Panc1 (cell line): ENCODE results near the gene RAPGEF3. TPM values are rescaled to one million over a fixed set of nuclear protein-coding genes. Genes with fewer than 3 reads are reported as not detected.

ENCODE experiments used
- ATAC-seq: fragments of 200-7000 bp; cut with Tn5 transposase; 2 replicates; pipeline ENCODE4 v1.9.1; 2020; ENCODE audit warnings: mild to moderate bottlenecking, moderate library complexity
- BruUV-seq: library from RNA; stranded (reverse); fragments of 400-500 nt; replicated peaks from 2 replicates; lab custom pipeline; 2021; lab: Mats Ljungman, UMichigan
- CTCF ChIA-PET: fragments of 300-600 bp; sonication (Branson Sonifier 250); formaldehyde crosslinking; loops from one replicate; lab custom pipeline; 2022; ENCODE audit warnings: antibody characterized with exemption; lab: Charles Lee
- POLR2A ChIA-PET: fragments of 300-600 bp; sonication (Branson Sonifier 250); formaldehyde crosslinking; loops from one replicate; lab custom pipeline; 2022; ENCODE audit warnings: antibody characterized with exemption; lab: Charles Lee
- DNase-seq: peaks from one replicate; pipeline ENCODE4 v3.0.0-alpha.2; 2010; ENCODE audit warnings: low read depth, low spot score
- H3K27ac ChIP-seq: 2 replicates; pipeline ENCODE4 v1.5.1; 2011; ENCODE audit warnings: mild to moderate bottlenecking, low read length, inconsistent platforms
- H3K27me3 ChIP-seq: fragments of 200-500 bp; sonication (Bioruptor generic); 2 replicates; pipeline ENCODE4 v1.6.0; 2014; ENCODE audit warnings: low read length, inconsistent platforms; ENCODE audit not compliant: control insufficient read depth, insufficient read depth
- H3K36me3 ChIP-seq: fragments of 200-500 bp; sonication (Bioruptor generic); 2 replicates; pipeline ENCODE4 v1.5.1; 2014; ENCODE audit warnings: inconsistent platforms, mild to moderate bottlenecking, low read length, moderate library complexity; ENCODE audit not compliant: control insufficient read depth, insufficient read depth
- H3K4me1 ChIP-seq: 2 replicates; pipeline ENCODE4 v1.5.1; 2011; ENCODE audit warnings: inconsistent platforms, mild to moderate bottlenecking, low read length, moderate library complexity; ENCODE audit not compliant: control insufficient read depth, insufficient read depth
- H3K4me3 ChIP-seq, 2 experiments: 2 replicates each; pipeline ENCODE4 v1.5.1; 2011 to 2012; ENCODE audit warnings: low read depth in 2 of 2, low read length in 2 of 2, mild to moderate bottlenecking in 2 of 2, inconsistent platforms in 1 of 2, moderate library complexity in 1 of 2
- H3K9me3 ChIP-seq: fragments of 200-500 bp; sonication (Bioruptor generic); 2 replicates; pipeline ENCODE4 v1.5.1; 2014; ENCODE audit warnings: low read depth, mild to moderate bottlenecking, inconsistent platforms, low read length, moderate library complexity; ENCODE audit not compliant: control insufficient read depth, insufficient read depth
- CTCF ChIP-seq: fragments of 450-650 bp; IDR thresholded peaks from 2 replicates; pipeline ENCODE4 v1.5.1; 2017; ENCODE audit warnings: mild to moderate bottlenecking
- POLR2AphosphoS5 ChIP-seq: IDR thresholded peaks from 2 replicates; pipeline ENCODE4 v1.6.1; 2012; ENCODE audit warnings: mild to moderate bottlenecking, low read depth, low read length, moderate library complexity
- SIN3A ChIP-seq: IDR thresholded peaks from 2 replicates; pipeline ENCODE4 v1.6.1; 2012; ENCODE audit warnings: low read depth, mild to moderate bottlenecking, low read length, moderate library complexity, borderline replicate concordance; ENCODE audit not compliant: insufficient read depth
- TCF7L2 ChIP-seq: IDR thresholded peaks from 2 replicates; pipeline ENCODE4 v1.6.1; 2011; ENCODE audit warnings: mild to moderate bottlenecking, low read depth, low read length, inconsistent platforms
- in situ Hi-C: cut with HindIII; loops from 2 replicates; pipeline ENCODE4 v1.10.0; 2016; ENCODE audit warnings: low sequenced_read_pairs, low pct_unique_long_range_greater_than_20kb
- intact Hi-C: fragments of 100-400 bp; cut with micrococcal nuclease; formaldehyde crosslinking; loops from one replicate; pipeline ENCODE4 v1.10.0; 2022; ENCODE audit not compliant: unreplicated experiment
- total RNA-seq: library from RNA; stranded (reverse); gene quantifications from one replicate; pipeline ENCODE4 v1.2.1, GENCODE V29; 2021; ENCODE audit not compliant: unreplicated experiment
- TF ChIP-seq, protein P1 (sequence below), 2 experiments: IDR thresholded peaks; 2 replicates each; pipeline ENCODE4 v1.6.1; 2011 to 2012; ENCODE audit warnings: low read depth in 2 of 2, control low read depth in 1 of 2, low read length in 1 of 2, mild to moderate bottlenecking in 1 of 2, moderate library complexity in 1 of 2; ENCODE audit not compliant: insufficient read depth in 1 of 2

The RAPGEF3 gene
- total RNA-seq, 1 experiment from 2014 or later = 5.8 TPM

- ATAC-seq = no peak
- DNase-seq = no peak
- H3K27ac ChIP-seq = no peak overlapping the region
- no peak overlapping the region for H3K4me3 ChIP-seq
- in situ Hi-C loops (no loop called here), intact Hi-C loops (loop anchor here (2.0 kb wide), 1 partner anchor 34 kb away; no protein-coding TSS in a partner anchor)
- BruUV-seq = no TSS peak
- ChIA-PET POLR2A (interaction anchor here (0.5 kb wide), 1 partner anchor 1661 kb away, joined by 5 read pairs; no protein-coding TSS in a partner anchor), CTCF (interaction anchor here (0.7 to 3.5 kb wide), 7 partner anchors 10 to 94 kb away, joined by 3 to 24 read pairs (median 4); partner anchors contain the start of gene RAPGEF3)
- H3K9me3 ChIP-seq = no peaks in the 10 kb centered on the region
- no peaks in the 10 kb centered on the region for H3K36me3 ChIP-seq
- H3K4me1 ChIP-seq = no peaks in the 10 kb centered on the region; the same call in 1 of the 2 replicates
- TF ChIP-seq TCF7L2 (no peak), CTCF (no peak)
- H3K27me3 ChIP-seq = no peaks in the 10 kb centered on the region
Measured at GRCh38 chr12:47744778-47745436, 13.8 kb downstream of the RAPGEF3 start.

- ATAC-seq (peak; percentile 61), DNase-seq (no peak)
- in situ Hi-C loops (no loop called here), intact Hi-C loops (loop anchor here (2.0 kb wide), 1 partner anchor 35 kb away; no protein-coding TSS in a partner anchor)
- no peaks in the 10 kb centered on the region for H3K9me3 ChIP-seq
- H3K27me3 ChIP-seq = no peaks in the 10 kb centered on the region
- BruUV-seq = no TSS peak
- H3K4me1 ChIP-seq = no peaks in the 10 kb centered on the region; the same call in 1 of the 2 replicates
- CTCF ChIA-PET = interaction anchor here (0.7 to 3.5 kb wide), 10 partner anchors 9 to 102 kb away, joined by 3 to 24 read pairs (median 4); partner anchors contain the start of gene RAPGEF3
- TF ChIP-seq CTCF (peak; percentile 83; the same call in 1 of the 2 replicates), TCF7L2 (no peak), SIN3A (no peak)
- H3K4me3 ChIP-seq = no peak overlapping the region
- POLR2A ChIA-PET = no interaction called here
- no peaks in the 10 kb centered on the region for H3K36me3 ChIP-seq
- no peak overlapping the region for H3K27ac ChIP-seq
Measured at GRCh38 chr12:47744005-47744651, 14.6 kb downstream of the RAPGEF3 start.

DNA sequence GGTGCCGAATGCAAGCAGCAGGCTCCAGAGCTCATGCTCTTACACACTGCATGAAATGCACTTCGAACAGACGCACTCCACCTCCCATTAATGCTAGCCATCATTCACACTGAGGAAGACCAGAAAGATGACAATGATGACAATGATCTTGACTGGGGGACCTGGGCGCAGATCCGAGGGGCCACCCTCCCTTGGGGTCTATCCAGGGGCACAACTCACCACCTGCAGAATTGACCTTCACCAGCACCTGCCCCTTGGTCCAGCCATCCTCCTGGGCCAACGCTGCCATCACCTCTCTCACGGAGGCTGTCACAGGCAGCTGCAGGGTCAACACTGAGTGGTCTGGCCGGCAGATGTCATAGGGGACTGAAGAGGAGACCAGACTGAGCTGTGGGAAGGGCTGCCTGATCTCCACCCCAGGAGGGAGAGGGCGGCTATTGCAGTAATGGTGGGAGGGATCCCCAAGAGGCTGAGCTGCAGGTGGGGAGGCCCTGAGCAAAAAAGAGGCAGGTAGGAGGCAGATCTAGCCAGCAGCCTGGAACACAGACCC is 15.3 kb downstream of the RAPGEF3 start:
- no peak for DNase-seq
- in situ Hi-C loops = no loop called here
- no peaks in the 10 kb centered on the region for H3K27me3 ChIP-seq
- ChIA-PET CTCF (interaction anchor here (0.7 to 3.5 kb wide), 10 partner anchors 9 to 95 kb away, joined by 3 to 24 read pairs (median 5); partner anchors contain the start of gene RAPGEF3), POLR2A (interaction anchor here (0.6 kb wide), 1 partner anchor 413 kb away, joined by 7 read pairs; no protein-coding TSS in a partner anchor)
- H3K4me3 ChIP-seq = no peak overlapping the region
- no peaks in the 10 kb centered on the region; the same call in 1 of the 2 replicates for H3K4me1 ChIP-seq
- intact Hi-C loops = loop anchor here (2.0 kb wide), 1 partner anchor 93 kb away; no protein-coding TSS in a partner anchor
- H3K9me3 ChIP-seq = no peaks in the 10 kb centered on the region
- TF ChIP-seq, protein P1, sequence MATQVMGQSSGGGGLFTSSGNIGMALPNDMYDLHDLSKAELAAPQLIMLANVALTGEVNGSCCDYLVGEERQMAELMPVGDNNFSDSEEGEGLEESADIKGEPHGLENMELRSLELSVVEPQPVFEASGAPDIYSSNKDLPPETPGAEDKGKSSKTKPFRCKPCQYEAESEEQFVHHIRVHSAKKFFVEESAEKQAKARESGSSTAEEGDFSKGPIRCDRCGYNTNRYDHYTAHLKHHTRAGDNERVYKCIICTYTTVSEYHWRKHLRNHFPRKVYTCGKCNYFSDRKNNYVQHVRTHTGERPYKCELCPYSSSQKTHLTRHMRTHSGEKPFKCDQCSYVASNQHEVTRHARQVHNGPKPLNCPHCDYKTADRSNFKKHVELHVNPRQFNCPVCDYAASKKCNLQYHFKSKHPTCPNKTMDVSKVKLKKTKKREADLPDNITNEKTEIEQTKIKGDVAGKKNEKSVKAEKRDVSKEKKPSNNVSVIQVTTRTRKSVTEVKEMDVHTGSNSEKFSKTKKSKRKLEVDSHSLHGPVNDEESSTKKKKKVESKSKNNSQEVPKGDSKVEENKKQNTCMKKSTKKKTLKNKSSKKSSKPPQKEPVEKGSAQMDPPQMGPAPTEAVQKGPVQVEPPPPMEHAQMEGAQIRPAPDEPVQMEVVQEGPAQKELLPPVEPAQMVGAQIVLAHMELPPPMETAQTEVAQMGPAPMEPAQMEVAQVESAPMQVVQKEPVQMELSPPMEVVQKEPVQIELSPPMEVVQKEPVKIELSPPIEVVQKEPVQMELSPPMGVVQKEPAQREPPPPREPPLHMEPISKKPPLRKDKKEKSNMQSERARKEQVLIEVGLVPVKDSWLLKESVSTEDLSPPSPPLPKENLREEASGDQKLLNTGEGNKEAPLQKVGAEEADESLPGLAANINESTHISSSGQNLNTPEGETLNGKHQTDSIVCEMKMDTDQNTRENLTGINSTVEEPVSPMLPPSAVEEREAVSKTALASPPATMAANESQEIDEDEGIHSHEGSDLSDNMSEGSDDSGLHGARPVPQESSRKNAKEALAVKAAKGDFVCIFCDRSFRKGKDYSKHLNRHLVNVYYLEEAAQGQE (IDR thresholded peaks at IDR 0.05; ENCODE audit: insufficient read depth in 1 of 2, low read depth in 2 of 2, low read length in 1 of 2) = no peak
- TF ChIP-seq CTCF = no peak
- no peak for TF ChIP-seq SIN3A
- TF ChIP-seq POLR2AphosphoS5 = no peak
- TF ChIP-seq TCF7L2 = no peak
- ATAC-seq = no peak
- no peak overlapping the region for H3K27ac ChIP-seq
- BruUV-seq = no TSS peak
- no peaks in the 10 kb centered on the region for H3K36me3 ChIP-seq
